Activated CD8-positive, alpha-beta memory T cell treated with anti-CD3 and anti-CD28 coated beads for 1 hour (primary cell): ENCODE data around the gene MCF2L.

Experiments
- DNase-seq, 2 donors: peaks; one replicate each; pipeline ENCODE4 v3.0.0-alpha.2; 2020; ENCODE audit warnings: low read depth in 1 of 2; ENCODE audit errors: extremely low read depth in 1 of 2

The MCF2L gene

DNA sequence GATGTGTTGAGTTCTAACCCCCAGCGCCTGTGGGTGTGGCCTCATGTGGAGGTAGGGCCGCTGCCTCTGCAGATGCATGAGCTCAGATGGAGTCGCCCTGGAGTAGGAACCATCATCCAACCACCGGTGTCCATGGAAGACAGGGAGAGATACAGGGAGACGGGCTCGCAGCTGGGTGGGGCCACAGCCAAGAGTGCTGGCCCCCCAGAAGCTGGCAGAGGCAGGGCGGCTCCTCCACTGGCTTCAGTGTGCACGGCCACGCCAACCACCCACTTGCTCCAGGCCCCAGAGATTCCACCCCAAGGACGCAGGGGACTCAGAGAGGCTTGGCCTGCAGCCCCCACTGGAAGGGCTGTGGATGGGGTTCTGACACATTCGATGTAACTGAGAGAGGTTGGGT, 5.4 kb upstream of the MCF2L start:
- DNase-seq, result no peak

DNA sequence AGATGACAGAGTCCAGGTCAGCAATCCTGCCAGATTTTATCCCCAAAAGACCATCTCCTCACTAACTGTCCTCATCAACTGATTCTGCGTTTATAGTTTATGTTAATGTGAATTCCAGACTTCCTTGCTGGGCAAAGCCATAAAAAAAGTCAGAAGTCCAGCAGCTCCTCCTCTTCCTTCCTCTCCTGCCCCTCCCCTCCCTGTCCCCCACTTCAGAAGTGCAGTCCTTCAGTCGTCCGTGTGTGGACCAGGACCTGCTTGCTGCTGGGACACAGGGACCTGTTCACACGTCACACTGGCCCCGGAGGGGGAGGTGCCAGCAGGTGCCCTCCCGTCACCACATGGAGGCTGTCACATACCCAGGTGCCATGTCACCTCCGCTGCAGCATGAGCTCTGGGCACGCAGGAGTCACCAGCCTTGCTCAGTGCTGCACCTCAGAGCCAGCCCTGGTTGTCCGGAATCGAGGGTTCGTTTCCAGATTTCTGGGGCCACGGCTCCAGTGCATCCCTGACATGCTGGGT, 4.0 kb upstream of the MCF2L start:
- no peak for DNase-seq

DNA sequence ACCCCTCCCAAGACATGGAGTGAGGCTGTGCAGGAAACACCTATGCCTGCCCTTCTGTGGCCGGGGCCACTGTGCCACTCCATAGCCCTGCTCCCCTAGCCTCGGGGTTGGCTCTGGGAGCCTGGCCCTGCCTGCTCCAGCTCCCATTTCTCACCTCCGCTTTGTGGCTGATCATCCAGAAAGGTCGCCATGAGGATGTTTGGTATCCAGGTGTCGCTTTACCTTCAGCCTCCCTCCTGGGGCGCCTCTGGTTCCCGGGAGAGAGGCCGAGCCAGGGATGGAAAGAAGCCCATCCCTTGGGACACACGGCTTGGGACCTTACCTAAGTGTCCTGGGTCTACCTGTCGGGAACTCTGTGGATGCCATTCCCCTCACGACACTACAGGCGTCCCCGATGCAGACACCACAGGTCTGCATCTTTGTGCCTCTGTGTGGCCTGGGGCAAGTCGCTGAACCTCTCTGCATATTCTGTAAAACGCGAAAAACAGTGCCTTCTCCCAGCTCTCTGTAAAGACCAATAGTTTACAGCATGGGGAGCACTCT, 3.4 kb upstream of the MCF2L start:
- no peak for DNase-seq

DNA sequence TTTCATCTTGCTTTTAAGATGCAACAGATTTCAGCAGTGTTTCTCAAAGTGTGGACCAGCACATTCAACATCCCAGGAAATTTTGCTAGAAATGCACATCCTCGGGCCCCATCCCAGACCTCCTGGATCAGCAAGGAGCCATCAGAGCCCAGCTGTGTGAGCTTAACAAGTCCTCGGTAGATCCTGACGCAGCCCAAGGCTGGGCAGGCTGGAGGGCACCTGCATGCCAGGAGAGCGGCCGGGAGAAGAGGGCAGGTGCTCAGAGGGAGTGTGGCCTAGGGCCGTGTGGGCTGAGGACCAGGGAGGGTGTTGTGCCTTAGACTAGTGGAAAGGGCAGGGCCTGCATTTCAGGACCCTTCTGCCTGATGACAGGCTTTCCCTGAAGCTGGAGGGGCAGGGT, 2.2 kb upstream of the MCF2L start:
- no peak for DNase-seq

DNA sequence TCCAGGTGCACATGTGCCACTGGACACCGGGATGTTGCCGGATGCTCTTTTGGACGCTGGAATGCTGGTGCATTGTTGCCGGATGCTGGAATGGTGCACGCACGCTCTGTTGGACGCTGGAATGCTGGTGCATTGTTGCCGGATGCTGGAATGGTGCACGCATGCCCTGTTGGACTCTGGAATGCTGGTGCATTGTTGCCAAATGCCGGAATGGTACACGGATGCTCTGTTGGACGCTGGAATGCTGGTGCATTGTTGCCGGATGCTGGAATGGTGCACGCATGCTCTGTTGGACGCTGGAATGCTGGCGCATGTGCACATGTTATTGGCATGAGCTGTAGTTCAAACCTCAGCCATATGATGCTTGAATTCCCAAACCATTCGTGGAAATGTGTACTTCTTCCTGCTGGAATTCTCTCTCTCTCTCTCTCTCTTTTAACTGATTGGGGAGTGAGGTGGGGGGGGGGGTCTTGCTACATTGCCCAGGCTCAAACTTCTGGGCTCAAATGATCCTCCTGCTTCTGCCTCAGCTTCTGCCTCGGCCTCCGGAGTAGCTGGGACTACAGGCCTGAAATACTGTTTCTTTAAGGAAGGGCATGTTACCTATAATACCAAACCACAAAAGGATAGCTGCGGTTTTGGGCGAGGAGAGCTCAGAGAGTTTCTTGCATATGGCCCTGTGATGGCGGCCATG, 1.2 kb upstream of the MCF2L start:
- no peak for DNase-seq

DNA sequence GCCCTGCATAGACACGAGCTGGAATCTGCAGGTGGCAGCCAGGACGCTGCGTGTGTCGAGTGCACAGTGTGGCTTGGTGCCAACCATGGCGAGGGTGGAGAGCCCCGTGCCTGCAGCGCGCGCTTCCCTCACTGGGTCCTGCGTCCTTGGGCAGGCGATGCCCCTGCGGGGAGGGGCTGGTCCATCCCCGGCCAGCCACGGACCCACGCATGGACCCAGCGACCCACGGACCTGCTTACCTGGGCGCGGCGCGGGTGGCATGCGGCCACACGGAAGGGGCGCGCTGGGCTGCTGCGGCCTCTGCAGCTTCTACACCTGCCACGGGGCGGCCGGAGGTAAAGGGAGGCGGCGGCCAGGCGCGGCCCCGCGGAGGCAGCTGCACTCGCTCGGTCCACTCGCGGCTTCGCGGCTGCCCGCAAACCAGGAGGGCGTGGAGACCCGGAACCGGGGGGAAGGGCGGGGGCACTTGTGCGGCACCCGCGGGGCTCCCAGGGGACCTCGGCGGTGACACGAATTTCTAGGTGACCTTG, 569 bp upstream of the MCF2L start:
- DNase-seq, result no peak

DNA sequence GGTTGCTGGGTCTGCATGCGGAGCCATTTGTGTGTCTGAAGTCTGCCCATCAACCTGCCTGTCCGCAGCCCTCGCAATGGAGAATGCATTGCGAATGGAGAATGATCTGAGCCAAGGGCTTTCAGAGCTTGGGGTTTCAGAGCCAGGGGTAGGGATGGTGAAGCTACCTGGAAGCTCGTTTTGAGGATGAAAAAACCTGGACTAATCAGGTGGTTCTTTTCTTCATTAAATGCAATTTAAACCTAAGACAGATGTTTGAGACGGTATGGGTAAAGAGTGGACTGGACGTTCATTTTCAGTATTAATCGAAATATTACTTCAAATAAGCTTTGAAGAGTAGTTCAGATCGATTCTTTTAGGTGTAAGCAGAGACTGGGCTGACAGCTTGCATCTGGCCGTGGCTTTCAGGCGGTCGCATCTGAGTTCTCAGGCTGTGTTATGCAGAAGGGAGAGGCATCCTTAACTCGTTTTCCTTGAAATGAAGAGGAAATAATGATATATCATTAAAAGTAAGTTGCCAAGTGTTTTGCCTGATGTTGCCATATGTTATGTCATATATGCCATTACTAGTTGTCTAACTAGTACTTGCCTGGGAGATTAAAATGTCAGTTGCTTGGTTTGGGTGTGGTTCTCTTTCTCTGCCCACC, 801 bp downstream of the MCF2L start:
- no peak for DNase-seq

DNA sequence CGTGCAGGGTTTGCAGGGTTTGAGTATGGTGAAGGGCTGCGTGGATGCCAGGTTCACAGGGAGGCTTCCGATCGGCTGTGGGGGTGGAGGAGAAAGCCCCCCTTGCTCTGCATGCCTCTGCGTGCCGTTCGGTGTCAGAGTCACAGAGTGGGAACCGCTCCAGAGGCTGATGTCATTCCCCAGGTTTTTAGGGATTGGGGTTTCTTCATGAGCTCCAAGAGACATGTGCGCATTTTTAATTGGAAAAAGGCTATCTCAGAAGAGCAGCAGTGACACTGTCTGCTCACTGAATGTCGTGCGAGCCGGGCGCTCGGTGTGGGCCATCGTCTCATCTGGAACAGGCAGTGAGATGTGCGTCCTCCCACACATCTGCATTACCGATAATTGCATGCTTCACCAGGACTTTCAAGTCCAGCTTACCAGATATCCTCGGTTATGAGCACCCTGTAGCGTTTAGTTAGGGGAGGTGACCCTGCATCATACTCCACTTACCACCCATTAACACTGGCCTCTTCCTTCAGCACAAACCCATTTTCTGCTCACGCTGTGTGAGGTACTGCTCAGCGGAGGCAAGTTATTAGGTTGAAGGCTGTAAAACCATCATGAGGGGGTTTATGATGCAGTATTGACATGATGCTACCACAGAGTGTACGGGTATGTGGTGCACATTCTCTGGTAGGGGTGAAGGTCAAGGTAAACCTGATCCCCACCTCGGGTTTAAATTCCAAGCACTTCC, 1.7 kb downstream of the MCF2L start:
- no peak for DNase-seq

DNA sequence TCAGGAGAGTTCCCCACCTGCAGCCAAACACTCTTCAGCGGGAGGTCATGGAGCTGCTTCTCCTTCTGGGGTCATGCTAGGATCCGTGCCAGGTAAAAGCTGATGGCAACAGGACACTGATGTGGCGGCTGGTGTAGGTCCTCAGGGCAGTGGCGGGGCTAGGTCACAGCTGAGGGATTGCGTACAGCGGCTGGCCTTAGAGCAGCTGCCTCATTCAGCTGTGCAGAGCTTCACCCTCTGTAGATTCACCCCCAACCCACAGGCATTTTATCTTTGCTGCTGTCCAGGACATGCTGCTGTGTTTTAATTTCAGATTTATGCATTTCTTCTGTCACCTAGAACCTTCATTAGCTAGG, 2.3 kb downstream of the MCF2L start:
- no peak for DNase-seq

DNA sequence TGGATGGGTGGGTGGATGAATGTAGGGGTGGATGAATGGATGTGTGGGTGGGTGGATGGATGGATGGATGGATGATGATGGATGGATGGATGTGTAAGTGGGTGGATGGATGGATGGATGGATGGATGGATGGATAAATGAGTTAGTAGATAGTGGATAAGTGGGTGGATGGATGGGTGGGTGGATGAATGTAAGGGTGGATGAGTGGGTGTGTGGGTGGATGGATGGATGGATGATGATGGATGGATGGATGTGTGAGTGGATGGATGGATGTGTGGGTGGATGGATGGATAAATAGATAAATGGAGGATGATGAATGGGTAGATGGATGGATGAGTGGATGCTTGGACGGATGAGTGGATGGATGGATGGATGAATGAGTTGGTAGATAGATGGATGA, 3.2 kb downstream of the MCF2L start:
- no peak for DNase-seq

DNA sequence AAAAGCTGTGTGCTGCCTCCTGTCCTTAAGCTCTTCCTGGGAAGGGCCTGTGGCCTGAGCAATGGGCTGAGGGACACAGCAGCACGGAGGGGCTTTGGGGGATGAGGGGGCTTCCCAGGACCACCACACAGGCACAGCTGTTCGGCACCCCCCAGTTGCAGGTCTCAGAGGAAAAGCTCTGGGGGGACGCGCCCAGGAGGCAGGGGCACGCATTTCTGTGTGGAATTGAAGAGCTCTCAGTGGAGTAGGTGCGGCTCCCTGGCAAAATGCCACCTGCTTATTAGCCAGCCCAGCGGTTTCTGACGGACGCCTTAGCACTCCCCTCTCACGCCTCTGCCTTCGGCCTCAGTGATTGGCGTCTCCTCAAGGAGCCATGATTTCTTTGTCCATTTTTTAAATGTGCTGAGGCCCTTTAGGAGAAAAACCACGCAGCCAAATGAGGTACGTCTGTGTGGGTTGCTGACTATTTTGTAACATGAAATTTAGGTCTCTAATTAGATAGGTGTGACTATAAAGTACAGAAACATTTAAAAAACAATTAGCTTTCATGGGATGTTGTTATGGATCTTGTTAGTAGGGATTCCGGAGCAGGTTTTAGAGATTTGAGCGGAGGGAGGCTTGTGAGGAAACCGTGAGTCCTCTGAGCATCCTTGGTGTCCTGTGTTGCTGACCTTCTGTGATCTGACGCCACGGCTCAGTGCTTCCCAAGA, 4.0 kb downstream of the MCF2L start:
- DNase-seq, result no peak

DNA sequence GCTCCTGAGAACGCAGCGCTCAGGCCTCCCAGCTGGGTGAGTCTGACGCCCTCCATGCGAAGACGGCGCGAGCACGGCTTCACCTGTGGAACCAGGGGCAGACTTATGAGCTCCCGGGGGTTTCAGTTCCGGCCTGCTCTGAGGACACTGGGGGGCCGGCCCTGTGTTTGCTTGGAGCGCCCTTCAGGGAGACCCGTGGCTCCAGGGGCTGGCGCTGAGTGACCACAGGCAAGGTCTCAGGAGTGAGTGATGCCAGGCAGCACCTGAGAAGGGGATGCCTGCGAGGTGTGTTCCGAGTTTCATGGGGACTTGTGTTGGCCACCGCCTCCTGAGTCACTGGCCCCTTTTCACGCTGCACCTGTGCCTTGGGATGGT, 4.5 kb downstream of the MCF2L start:
- no peak for DNase-seq

DNA sequence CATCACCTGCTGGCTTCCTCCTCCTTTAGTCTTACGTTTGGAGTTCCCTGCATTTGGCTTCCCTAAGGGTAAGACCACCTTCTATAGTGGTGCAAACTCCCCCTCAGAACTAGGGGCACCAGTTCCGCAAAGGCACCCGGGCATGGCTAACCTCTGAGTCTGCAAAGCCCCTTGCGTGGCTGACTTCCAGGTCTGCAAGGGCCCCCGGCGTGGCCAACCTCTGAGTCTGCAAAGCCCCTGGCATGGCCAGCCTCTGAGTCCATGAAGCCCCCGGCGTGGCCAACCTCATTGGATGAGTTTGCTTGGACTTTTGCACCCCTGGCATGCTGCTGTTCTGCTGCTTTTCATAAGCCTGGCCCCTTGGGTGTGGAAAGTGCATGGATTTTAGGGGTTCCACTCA, 5.1 kb downstream of the MCF2L start:
- DNase-seq, result no peak

DNA sequence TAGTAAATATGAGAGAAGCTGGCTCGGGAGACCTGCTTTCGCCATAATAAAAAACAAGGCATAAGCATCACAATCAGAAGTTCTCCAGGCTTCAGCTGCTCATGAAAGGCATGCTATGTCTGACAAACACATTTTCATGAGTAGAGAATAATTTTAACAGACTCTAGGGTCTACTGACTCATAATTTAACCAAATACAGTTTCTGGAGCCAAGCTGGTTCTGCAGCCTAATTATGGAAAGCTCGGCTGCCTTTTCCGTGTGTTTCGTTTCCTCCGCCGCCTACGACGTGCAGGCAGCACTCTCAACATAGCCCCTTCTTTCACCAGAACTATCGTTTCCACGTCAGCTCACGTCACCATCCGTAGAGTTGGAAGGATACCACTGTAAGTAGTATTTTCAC, 5.7 kb downstream of the MCF2L start:
- no peak for DNase-seq

DNA sequence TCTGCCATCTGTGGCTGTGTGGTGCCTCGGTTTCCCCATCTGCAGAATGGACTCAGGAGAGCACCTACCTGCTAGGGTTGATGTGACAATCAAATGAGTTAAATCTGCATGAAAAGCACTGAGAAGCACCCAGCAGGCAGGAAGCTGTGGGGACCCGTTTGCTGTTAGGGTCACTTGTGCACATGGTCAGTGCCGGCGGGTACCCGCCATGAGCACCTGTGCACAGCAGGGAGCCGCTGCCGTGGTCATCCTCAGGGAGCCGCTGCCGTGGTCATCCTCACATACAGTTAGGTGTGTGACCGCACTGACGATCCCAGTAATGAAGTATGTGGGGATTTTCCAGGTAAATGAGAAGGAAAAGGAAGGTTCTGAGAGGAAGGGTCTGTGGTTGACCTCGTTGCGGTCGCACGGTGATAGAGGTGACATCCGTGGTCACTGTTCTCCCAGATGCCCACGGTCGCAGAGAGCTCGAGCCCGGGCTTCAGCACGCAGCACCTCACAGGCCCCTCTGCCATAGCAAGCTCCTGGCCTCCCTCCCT, 6.5 kb downstream of the MCF2L start:
- no peak for DNase-seq

DNA sequence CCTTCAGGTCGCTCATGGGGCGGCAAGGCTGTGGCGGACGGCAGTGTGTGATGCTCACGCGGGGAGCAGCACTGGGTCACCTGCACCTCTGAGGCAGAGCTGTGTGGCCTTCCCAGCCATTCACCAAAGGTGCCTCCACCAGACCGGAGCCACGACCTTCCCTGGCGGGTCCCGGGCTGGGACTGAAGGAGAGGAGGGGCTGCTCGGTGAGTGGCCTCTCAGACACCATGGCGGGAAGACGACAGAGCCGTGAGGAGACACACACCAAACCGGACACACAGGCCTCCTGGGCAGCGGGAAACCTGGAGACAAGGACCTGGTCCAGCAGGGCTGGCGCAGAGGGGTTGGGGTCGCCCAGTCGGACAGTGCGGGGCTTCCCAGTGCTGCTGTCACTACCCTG, 7.5 kb downstream of the MCF2L start:
- DNase-seq, result no peak

DNA sequence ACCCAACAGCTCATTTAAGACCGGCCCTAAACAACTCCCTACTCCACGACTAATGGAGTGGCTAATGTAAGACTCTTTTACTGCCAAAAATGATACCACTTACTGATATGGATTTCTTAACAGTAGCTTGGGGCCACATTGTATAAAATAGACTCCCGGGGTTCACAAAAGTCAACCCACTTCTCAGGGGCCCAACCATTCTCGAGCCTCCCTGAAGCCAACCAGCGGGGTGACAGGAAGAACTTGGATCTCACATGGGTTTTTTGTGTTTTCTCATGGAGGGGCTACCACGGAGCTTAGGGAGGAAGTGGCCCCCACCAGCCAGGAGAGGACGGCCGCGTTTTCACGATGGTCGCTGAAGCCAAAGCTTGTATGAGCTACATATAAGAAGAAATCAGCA, 8.1 kb downstream of the MCF2L start:
- DNase-seq, result no peak

DNA sequence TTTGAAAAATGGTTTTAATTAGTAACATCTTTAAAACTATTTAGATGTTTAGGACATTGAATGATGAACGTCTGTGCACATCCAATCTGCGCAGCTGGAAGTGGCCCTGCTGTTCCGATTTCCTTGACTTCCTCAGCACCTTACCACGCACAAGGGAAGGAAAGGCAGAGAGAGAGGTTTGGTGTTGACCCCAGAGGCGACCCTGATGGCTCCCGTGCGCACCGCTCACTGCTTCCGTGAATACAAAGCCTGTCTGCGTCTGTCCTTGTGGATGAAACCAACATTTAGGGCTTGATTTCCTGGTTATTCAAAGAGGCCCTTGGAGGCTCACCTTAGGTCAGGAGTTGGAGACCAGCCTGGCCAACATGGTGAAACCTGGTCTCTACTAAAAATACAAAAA, 8.5 kb downstream of the MCF2L start:
- DNase-seq, result no peak

DNA sequence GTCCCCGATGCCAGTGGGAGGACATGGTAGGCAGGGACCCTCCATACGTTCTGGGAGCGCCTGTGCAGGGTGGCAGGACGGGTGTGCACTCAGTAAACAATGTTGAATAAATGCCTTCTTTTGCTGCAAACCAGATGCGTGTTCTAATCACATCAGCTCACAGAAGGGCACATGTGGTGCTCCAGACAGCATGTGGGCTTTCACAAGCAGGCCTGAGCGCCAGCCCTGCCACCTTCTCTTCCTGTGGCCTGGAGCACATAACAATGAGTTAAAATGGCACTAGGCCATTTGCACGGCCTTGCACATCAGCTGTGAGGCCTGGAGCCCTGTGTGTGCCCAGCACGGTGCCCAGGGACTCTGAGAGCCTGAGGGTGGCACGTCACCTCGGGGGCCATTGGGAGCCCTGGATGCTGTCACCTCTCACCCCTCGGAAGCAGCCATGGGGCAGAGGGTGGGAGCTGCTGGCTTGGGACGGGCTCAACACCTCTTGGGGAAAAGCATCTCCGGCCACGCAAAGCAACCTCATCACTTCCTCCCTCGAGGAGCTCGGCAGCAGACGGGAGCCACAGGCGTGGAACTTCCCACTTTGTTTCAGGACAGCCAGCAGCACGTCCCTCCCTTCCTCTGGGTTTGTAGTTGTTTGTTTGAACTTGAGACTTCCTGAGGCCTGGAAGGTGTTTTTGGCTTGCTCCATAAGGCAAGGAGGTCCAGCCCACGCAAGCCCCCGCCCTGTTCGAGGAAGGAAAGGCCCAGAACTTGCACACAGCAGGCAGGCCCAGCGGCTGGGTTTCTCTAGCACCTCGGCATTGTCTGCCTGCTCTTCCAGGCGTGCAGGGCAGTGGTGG, 9.8 kb downstream of the MCF2L start:
- DNase-seq, result no peak

DNA sequence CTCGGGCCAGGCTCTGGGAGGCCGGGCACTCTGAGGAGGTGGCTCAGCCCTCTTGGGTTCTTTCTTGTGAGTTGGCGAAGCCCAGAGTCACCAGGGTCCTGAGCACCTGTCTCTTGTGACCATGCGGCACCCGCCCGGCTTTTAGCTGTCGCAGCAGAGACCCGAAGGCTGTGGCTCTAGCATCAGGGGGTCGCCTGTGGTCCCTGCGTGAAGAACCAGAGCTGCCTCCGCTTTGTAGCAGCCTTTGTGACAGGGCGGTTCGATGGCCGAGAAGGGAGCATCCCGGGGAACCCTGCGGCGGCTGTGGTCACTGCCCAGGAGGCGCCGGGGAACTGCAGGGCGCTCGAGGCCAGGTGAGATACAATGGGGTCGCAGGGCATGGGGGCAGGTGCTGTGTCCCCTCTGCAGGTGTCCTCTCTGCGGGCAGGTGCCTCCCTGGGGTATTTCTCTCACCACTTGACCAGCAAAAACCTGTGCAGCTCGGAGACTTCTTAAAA, 10.4 kb downstream of the MCF2L start:
- DNase-seq, result no peak
